Measurements from ENCODE around the gene ANKRD10.

The ANKRD10 gene

DNA sequence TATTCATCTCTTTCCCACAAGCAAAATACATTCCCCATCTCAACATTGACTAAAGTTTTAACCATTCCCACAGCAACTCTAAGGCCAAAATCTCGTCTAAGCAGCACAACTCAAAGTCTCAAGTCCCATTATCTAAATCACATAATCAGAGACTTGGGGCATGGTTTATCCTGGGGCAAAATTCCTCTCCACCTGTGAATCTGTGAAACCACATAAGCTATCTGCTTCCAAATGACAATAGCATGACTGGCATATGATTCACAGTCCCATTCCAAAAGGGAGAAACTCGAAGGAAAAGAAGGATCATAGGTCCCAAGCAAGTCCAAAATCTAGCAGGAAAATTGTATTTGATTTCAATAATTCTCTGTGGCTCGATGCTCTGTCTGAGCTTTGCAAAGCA lies 73.0 kb downstream of the ANKRD10 start:
- H3K27ac ChIP-seq: no peak overlapping the region
- TF ChIP-seq, protein P1, sequence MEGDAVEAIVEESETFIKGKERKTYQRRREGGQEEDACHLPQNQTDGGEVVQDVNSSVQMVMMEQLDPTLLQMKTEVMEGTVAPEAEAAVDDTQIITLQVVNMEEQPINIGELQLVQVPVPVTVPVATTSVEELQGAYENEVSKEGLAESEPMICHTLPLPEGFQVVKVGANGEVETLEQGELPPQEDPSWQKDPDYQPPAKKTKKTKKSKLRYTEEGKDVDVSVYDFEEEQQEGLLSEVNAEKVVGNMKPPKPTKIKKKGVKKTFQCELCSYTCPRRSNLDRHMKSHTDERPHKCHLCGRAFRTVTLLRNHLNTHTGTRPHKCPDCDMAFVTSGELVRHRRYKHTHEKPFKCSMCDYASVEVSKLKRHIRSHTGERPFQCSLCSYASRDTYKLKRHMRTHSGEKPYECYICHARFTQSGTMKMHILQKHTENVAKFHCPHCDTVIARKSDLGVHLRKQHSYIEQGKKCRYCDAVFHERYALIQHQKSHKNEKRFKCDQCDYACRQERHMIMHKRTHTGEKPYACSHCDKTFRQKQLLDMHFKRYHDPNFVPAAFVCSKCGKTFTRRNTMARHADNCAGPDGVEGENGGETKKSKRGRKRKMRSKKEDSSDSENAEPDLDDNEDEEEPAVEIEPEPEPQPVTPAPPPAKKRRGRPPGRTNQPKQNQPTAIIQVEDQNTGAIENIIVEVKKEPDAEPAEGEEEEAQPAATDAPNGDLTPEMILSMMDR (conservative IDR thresholded peaks at IDR 0.05): no peak

DNA sequence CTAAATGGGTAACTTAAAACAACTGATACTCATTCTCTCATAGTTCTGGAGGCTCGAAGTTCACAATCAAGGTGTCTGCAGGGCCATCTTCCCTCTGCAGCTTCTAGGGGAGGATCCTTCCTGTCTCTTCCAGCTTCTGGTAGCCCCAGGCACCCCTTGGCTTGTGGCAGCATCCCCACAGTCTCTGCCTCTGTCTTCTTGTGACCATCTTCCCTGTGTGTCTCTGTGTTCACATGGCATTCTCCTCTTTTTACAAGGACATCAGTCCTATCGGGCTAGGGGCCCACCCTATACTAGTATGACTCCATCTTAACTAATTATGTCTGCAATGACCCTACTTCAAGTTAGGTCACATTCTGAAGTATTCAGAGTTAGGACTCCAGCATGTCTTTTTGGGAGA lies 73.5 kb downstream of the ANKRD10 start:
- TF ChIP-seq, protein P1 (conservative IDR thresholded peaks at IDR 0.05): no peak
- no peak overlapping the region; the same call in 1 of the 2 replicates for H3K27ac ChIP-seq

DNA sequence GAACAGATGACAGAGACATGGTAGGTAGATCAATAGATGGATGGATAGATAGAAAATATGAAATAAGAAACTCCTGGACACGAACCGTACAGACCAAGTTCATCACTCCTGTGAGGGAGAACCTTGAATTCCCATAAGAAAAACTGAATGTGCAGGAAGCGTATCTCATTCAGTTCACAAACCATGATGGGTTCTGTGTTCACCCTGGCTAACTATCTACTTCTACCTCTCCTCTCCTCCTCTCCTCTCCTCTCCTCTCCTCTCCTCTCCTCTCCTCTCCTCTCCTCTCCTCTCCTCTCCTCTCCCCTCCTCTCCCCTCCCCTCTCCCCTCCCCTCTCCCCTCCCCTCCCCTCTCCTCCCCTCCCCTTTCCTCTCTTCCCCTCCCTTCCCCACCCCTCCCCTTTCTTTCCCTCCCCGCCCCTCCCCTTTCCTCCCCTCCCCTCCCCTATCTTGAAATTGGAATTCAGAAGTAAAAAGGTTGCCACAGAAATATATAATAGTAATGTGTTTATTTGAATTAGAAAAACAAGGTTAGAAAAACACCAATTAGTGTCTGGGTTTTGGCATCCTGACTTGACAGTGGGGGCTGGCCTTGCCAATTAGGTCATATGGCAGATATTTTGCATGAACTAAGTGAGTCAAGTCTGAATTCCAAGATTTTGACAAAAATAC lies 75.9 kb downstream of the ANKRD10 start:
- TF ChIP-seq, protein P1 (conservative IDR thresholded peaks at IDR 0.05): no peak
- peak overlapping the region; percentile 99 for H3K27ac ChIP-seq

DNA sequence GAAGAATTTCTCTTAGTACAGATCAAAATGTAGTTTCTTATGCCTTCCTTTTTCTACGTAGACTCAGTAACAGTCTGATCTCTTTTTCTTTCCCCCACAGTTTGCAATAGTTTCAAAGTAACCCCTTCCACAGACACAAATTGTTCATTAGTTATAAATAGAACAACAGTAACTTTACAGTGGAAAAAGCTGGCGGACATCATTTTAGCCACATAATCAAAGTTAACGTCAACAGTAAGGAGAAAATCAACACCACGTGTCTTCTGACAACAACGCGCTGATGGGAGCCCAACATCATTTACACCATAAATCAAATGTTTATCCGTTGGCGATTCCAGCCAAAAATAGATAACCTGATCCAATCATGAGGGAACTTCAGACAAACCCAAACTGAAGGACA lies 76.8 kb downstream of the ANKRD10 start:
- H3K27ac ChIP-seq: peak overlapping the region; percentile 99
- TF ChIP-seq, protein P1 (conservative IDR thresholded peaks at IDR 0.05): no peak

DNA sequence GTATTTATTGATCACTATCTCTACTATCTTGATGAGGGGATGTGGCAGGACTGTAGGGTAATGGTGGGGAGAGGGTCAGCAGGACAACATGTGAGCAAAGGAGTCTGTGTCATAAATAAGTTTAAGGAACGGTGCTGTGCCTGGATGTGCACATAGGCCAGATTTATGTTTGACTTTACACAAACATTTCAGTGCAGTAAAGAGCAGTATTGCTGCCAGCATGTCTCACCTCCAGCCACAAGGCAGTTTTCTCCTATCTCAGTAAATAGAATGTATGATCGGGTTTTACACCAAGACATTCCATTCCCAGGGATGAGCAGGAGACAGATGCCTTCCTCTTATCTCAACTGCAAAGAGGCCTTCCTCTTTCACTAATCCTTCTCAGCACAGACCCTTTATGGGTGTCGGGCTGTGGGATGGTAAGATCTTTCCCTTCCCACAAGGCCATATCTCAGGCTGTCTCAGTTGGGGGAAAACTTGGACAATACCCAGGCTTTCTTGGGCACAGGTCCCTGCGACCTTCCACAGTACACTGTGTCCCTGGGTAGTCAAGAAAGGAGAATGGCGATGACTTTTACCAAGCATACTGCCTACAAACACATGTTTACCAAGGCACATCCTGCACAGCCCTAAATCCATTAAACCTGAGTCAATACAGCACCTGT lies 77.3 kb downstream of the ANKRD10 start:
- H3K27ac ChIP-seq: peak overlapping the region; percentile 99

DNA sequence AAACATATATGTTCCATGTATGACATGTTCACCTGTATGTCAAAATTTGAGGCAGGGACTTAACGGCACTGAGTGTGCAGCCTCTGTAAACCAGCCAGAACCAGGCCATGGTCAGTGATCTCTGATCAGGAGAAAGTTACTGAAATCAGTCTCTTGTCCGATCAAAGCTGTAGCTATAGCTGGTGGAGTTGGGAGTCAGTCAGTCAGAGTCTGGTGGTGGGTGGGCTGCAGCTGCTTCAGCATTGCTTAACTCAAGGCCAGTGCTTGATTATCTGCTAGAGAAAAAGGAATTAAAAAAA lies 78.3 kb downstream of the ANKRD10 start:
- TF ChIP-seq, protein P1 (conservative IDR thresholded peaks at IDR 0.05): no peak
- H3K27ac ChIP-seq: peak overlapping the region; percentile 99

DNA sequence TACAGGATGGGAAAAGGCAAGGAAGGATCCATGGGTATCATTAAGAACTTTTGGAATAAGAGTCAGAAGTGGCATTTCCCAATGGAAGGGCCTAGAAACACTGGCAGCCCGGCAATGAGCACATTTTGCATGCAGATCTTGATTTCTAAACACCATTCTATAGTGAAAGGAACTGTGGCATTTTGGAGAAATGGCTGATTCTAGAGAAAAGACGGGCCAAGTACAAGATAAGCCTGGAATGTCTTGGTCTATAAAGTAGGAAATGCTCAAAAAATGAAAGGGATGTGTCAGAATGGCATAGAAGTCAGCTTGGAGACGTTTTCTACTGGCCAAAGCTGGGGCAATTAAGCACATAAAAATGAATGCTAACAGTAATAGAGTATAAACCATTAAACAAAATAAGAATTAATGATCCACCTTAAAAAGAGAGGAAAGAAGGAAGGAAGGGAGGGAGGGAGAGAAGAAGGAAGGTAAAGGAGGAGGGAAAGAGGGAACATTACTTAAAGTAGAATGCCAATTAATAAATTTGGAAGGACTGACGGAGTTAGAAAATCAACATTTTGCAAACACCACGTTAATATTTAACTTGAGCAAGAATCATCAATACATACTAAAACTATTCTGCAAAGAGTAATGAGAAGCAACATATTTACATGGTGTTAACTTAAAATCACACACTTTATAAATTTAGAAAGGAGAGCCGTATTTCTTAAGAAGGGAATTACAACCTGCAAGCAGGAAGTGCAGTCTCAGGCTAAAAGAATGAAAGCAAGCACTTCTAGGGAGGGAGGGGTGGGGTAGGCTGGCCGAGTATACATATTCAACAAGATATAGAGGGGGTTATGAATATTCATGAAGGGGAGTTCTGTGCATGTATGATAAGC lies 78.9 kb downstream of the ANKRD10 start:
- H3K27ac ChIP-seq: peak overlapping the region; percentile 99
- TF ChIP-seq, protein P1 (conservative IDR thresholded peaks at IDR 0.05): no peak
